AG04450 (cell line): ENCODE results near the gene GRIP1. TPM values are rescaled to one million over a fixed set of nuclear protein-coding genes. Genes with fewer than 3 reads are reported as not detected.

Experiments
- CTCF ChIA-PET: fragments of 300-600, 350-600 bp; formaldehyde crosslinking; extraction: SDS; loops from one replicate; lab custom pipeline; 2022; ENCODE audit warnings: antibody characterized with exemption, inconsistent platforms; lab: Charles Lee
- POLR2A ChIA-PET: fragments of 350-600 bp; formaldehyde crosslinking; extraction: SDS; loops from one replicate; lab custom pipeline; 2021; ENCODE audit warnings: antibody characterized with exemption, inconsistent platforms; lab: Yijun Ruan, JAX
- DNase-seq: peaks from one replicate; pipeline ENCODE4 v3.0.0-alpha.2; 2011; ENCODE audit warnings: low read depth, low spot score
- H3K27ac ChIP-seq: one replicate; pipeline ENCODE4 v1.5.1; 2012; ENCODE audit warnings: low read depth, low read length, control low read depth
- H3K27me3 ChIP-seq: one replicate; pipeline ENCODE4 v1.6.0; 2012; ENCODE audit warnings: low read length; ENCODE audit not compliant: control insufficient read depth, insufficient read depth
- H3K4me3 ChIP-seq: 2 replicates; pipeline ENCODE4 v1.5.1; 2011; ENCODE audit warnings: mild to moderate bottlenecking, low read depth, low read length, control low read depth
- H3K9me3 ChIP-seq: 2 replicates; pipeline ENCODE4 v1.5.1; 2012; ENCODE audit warnings: low read length; ENCODE audit not compliant: control insufficient read depth, insufficient read depth
- CTCF ChIP-seq: IDR thresholded peaks from 2 replicates; pipeline ENCODE4 v1.5.1; 2011; ENCODE audit warnings: low read depth, low read length, control low read depth, inconsistent platforms
- polyA plus RNA-seq: library from polyadenylated mRNA; depleted of rRNA; stranded (reverse); fragments of >200 nt; gene quantifications from 2 replicates; pipeline ENCODE4 v1.2.3, GENCODE V29; 2011

The GRIP1 gene
- polyA plus RNA-seq, 1 experiment, result not detected

- no peak for TF ChIP-seq CTCF
- CTCF ChIA-PET, result no interaction called here
Measured at GRCh38 chr12:66497008-66497897, 181.6 kb downstream of the GRIP1 start.

GRCh38 chr12:66496595-66496994 is 182.3 kb downstream of the GRIP1 start:
- H3K27me3 ChIP-seq, result no peaks in the 10 kb centered on the region
- TF ChIP-seq CTCF, result no peak
- CTCF ChIA-PET, result no interaction called here
- POLR2A ChIA-PET, result no interaction called here
- DNase-seq, result no peak
- H3K9me3 ChIP-seq, result no peaks in the 10 kb centered on the region
- no peak overlapping the region for H3K27ac ChIP-seq
- no peak overlapping the region for H3K4me3 ChIP-seq

More at GRCh38 chr12:66497008-66497897, 181.6 kb downstream of the GRIP1 start:
- no peaks in the 10 kb centered on the region for H3K9me3 ChIP-seq
- POLR2A ChIA-PET, result no interaction called here
- no peaks in the 10 kb centered on the region for H3K27me3 ChIP-seq
- H3K4me3 ChIP-seq, result no peak overlapping the region
- no peak overlapping the region for H3K27ac ChIP-seq
- DNase-seq, result no peak

GRCh38 chr12:66495709-66496108 is 183.2 kb downstream of the GRIP1 start:
- H3K27me3 ChIP-seq, result no peaks in the 10 kb centered on the region
- POLR2A ChIA-PET, result no interaction called here
- no peak for TF ChIP-seq CTCF
- no peak overlapping the region for H3K27ac ChIP-seq
- no peak for DNase-seq
- H3K4me3 ChIP-seq, result no peak overlapping the region
- CTCF ChIA-PET, result no interaction called here
- no peaks in the 10 kb centered on the region for H3K9me3 ChIP-seq

- Histone ChIP-seq H3K9me3 (no peaks in the 10 kb centered on the region), H3K27ac (no peak overlapping the region), H3K4me3 (no peak overlapping the region), H3K27me3 (no peaks in the 10 kb centered on the region)
- DNase-seq, result no peak
- no peak for TF ChIP-seq CTCF
- CTCF ChIA-PET, result no interaction called here
- POLR2A ChIA-PET, result no interaction called here
Measured at GRCh38 chr12:66493819-66494218, 185.1 kb downstream of the GRIP1 start.

GRCh38 chr12:66491853-66492252 is 187.0 kb downstream of the GRIP1 start:
- Histone ChIP-seq H3K27ac (no peak overlapping the region), H3K27me3 (no peaks in the 10 kb centered on the region), H3K9me3 (no peaks in the 10 kb centered on the region), H3K4me3 (no peak overlapping the region)
- TF ChIP-seq CTCF, result no peak
- CTCF ChIA-PET, result no interaction called here
- no peak for DNase-seq
- POLR2A ChIA-PET, result no interaction called here
